Measurements from ENCODE around the gene LCN9. TPM values are rescaled to one million over a fixed set of nuclear protein-coding genes. Genes with fewer than 3 reads are reported as not detected.

Gene LCN9
- total and polyA plus RNA-seq, 4 donors = not detected

GRCh38 chr9:135690836-135691570 is 27.9 kb downstream of the LCN9 start:
- DNase-seq = no peak
- peaks cover 0 to 5% (median 0%) of the 10 kb centered on the region in 4 donors for H3K9me3 ChIP-seq (ENCODE audit: control insufficient read depth in 4 of 4, insufficient read depth in 3 of 4, low read length in 3 of 4)
- no peak overlapping the region for H3K4me3 ChIP-seq
- no peak for TF ChIP-seq CTCF (IDR thresholded peaks at IDR 0.05; ENCODE audit: control extremely low read depth, extremely low read depth)
- no peak for ATAC-seq (ENCODE audit: insufficient read depth, low FRiP score)
- H3K9ac ChIP-seq (ENCODE audit: insufficient read depth in 1 of 2, low read length in 2 of 2) = no peak overlapping the region
- H3K27ac ChIP-seq (ENCODE audit: low read depth in 1 of 2, low read length in 1 of 2) = no peak overlapping the region
- 85 to 95% methylated on average over 19 of the region's 19 CpGs for WGBS, 2 donors
- no peaks in the 10 kb centered on the region for H3K4me1 ChIP-seq (ENCODE audit: control insufficient read depth in 5 of 5, insufficient read depth in 5 of 5, low read length in 5 of 5)
- peaks cover 0 to 4% (median 0%) of the 10 kb centered on the region in 3 donors for H3K27me3 ChIP-seq (ENCODE audit: control insufficient read depth in 3 of 3, insufficient read depth in 3 of 3, low read length in 2 of 3)
- H3K36me3 ChIP-seq (ENCODE audit: control insufficient read depth in 4 of 4, insufficient read depth in 4 of 4, low read length in 4 of 4) = no peaks in the 10 kb centered on the region

GRCh38 chr9:135692410-135692809 is 29.3 kb downstream of the LCN9 start:
- H3K9ac ChIP-seq (ENCODE audit: insufficient read depth in 1 of 2, low read length in 2 of 2) = no peak overlapping the region
- no peaks in the 10 kb centered on the region for H3K4me1 ChIP-seq (ENCODE audit: control insufficient read depth in 5 of 5, insufficient read depth in 5 of 5, low read length in 5 of 5)
- 81 to 87% methylated on average over 10 to 11 of the region's 11 CpGs for WGBS, 2 donors
- DNase-seq (no peak), ATAC-seq (ENCODE audit: insufficient read depth, low FRiP score) (no peak)
- no peaks in the 10 kb centered on the region for H3K36me3 ChIP-seq (ENCODE audit: control insufficient read depth in 4 of 4, insufficient read depth in 4 of 4, low read length in 4 of 4)
- peaks cover 0 to 5% (median 0%) of the 10 kb centered on the region in 4 donors for H3K9me3 ChIP-seq (ENCODE audit: control insufficient read depth in 4 of 4, insufficient read depth in 3 of 4, low read length in 3 of 4)
- H3K27me3 ChIP-seq (ENCODE audit: control insufficient read depth in 3 of 3, insufficient read depth in 3 of 3, low read length in 2 of 3) = peaks cover 0 to 4% (median 0%) of the 10 kb centered on the region in 3 donors
- H3K27ac ChIP-seq (ENCODE audit: low read depth in 1 of 2, low read length in 1 of 2) = no peak overlapping the region
- TF ChIP-seq CTCF (IDR thresholded peaks at IDR 0.05; ENCODE audit: control extremely low read depth, extremely low read depth) = no peak
- H3K4me3 ChIP-seq = no peak overlapping the region

GRCh38 chr9:135693265-135693664 is 30.2 kb downstream of the LCN9 start:
- DNase-seq = no peak
- 75 to 87% methylated on average over 16 of the region's 16 CpGs for WGBS, 2 donors
- Histone ChIP-seq H3K36me3 (ENCODE audit: control insufficient read depth in 4 of 4, insufficient read depth in 4 of 4, low read length in 4 of 4) (no peaks in the 10 kb centered on the region), H3K27ac (ENCODE audit: low read depth in 1 of 2, low read length in 1 of 2) (no peak overlapping the region), H3K9me3 (ENCODE audit: control insufficient read depth in 4 of 4, insufficient read depth in 3 of 4, low read length in 3 of 4) (peaks cover 0 to 5% (median 0%) of the 10 kb centered on the region in 4 donors), H3K4me3 (no peak overlapping the region), H3K27me3 (ENCODE audit: control insufficient read depth in 3 of 3, insufficient read depth in 3 of 3, low read length in 2 of 3) (peaks cover 0 to 4% (median 0%) of the 10 kb centered on the region in 3 donors), H3K9ac (ENCODE audit: insufficient read depth in 1 of 2, low read length in 2 of 2) (no peak overlapping the region), H3K4me1 (ENCODE audit: control insufficient read depth in 5 of 5, insufficient read depth in 5 of 5, low read length in 5 of 5) (no peaks in the 10 kb centered on the region)
- no peak for TF ChIP-seq CTCF (IDR thresholded peaks at IDR 0.05; ENCODE audit: control extremely low read depth, extremely low read depth)
- ATAC-seq (ENCODE audit: insufficient read depth, low FRiP score) = no peak
